HG03175 (cell line): Measurements from ENCODE around the gene LPCAT4.
"Not testable (repeated sequence)": the region's sequence is repeated elsewhere in the genome, so short reads cannot be mapped to it uniquely, and the experiment has no call there.

ENCODE experiments used
- ATAC-seq: cut with Tn5 transposase; IDR thresholded peaks from one replicate; pipeline ENCODE4 v1.9.1; 2021; ENCODE audit warnings: mild to moderate bottlenecking, moderate library complexity; ENCODE audit not compliant: unreplicated experiment

Gene LPCAT4

GRCh38 chr15:34364041-34364440 is 3.0 kb downstream of the LPCAT4 start:
- no peak for ATAC-seq

GRCh38 chr15:34362047-34362773 is 4.8 kb downstream of the LPCAT4 start:
- no peak for ATAC-seq

GRCh38 chr15:34361278-34361677 is 5.7 kb downstream of the LPCAT4 start:
- no peak for ATAC-seq

GRCh38 chr15:34360298-34360697 is 6.7 kb downstream of the LPCAT4 start:
- ATAC-seq: no peak

- no peak for ATAC-seq
Measured at GRCh38 chr15:34359416-34359815, 7.6 kb downstream of the LPCAT4 start.

GRCh38 chr15:34358948-34359347 is 8.0 kb downstream of the LPCAT4 start:
- no peak for ATAC-seq

GRCh38 chr15:34358367-34358766 is 8.6 kb downstream of the LPCAT4 start:
- no peak for ATAC-seq

- ATAC-seq: no peak
Measured at GRCh38 chr15:34357653-34358052, 9.3 kb downstream of the LPCAT4 start.

GRCh38 chr15:34355241-34355640 is 11.8 kb downstream of the LPCAT4 start:
- no peak for ATAC-seq

- ATAC-seq: no peak
Measured at GRCh38 chr15:34354286-34354685, 12.7 kb downstream of the LPCAT4 start.

GRCh38 chr15:34353627-34354026 is 13.4 kb downstream of the LPCAT4 start:
- no peak for ATAC-seq

- ATAC-seq: not testable (repeated sequence)
Measured at GRCh38 chr15:34352996-34353395, 14.0 kb downstream of the LPCAT4 start.

- ATAC-seq: no peak
Measured at GRCh38 chr15:34349769-34350168, 17.2 kb downstream of the LPCAT4 start.

- no peak for ATAC-seq
Measured at GRCh38 chr15:34348735-34349300, 18.2 kb downstream of the LPCAT4 start.

- no peak for ATAC-seq
Measured at GRCh38 chr15:34347951-34348638, 18.9 kb downstream of the LPCAT4 start.

GRCh38 chr15:34342737-34343575 is 24.0 kb downstream of the LPCAT4 start, which contains the start of the genes NOP10 and NUTM1:
Gene NOP10 (minus strand): TSS chr15:34343136. CDS start chr15:34343073, 63 bp downstream.
Gene NUTM1 (plus strand): TSS chr15:34343315. CDS start chr15:34343697, 382 bp downstream.
- ATAC-seq: peak; percentile 91

- not testable (repeated sequence) for ATAC-seq
Measured at GRCh38 chr15:34342213-34342736, 24.7 kb downstream of the LPCAT4 start.

GRCh38 chr15:34341381-34342212 is 25.4 kb downstream of the LPCAT4 start:
- no peak for ATAC-seq

- ATAC-seq: no peak
Measured at GRCh38 chr15:34339946-34340345, 27.1 kb downstream of the LPCAT4 start.

- ATAC-seq: no peak
Measured at GRCh38 chr15:34338347-34338746, 28.6 kb downstream of the LPCAT4 start.
